Neural cell (in vitro differentiated cells): ENCODE data around the gene E2F2.

Experiments
- CTCF ChIP-seq: fragments of 450-650 bp; IDR thresholded peaks from 2 replicates; pipeline ENCODE4 v1.5.1; 2014; ENCODE audit warnings: antibody characterized with exemption, mild to moderate bottlenecking, moderate library complexity; ENCODE audit not compliant: poor library complexity, severe bottlenecking
- EP300 ChIP-seq: fragments of 450-650 bp; conservative IDR thresholded peaks from 2 replicates; pipeline ENCODE4 v1.6.1; 2014; ENCODE audit warnings: antibody characterized with exemption, mild to moderate bottlenecking, moderate library complexity; ENCODE audit not compliant: poor library complexity, severe bottlenecking
- EZH2 ChIP-seq: fragments of 200-600, 300-800 bp; shearing (Covaris generic), sonication (generic); IDR thresholded peaks from 2 replicates; pipeline ENCODE4 v1.6.1; 2014; ENCODE audit warnings: antibody characterized with exemption, low read length, borderline replicate concordance, mild to moderate bottlenecking; ENCODE audit not compliant: insufficient read depth, poor library complexity, severe bottlenecking
- MXI1 ChIP-seq: fragments of 450-650 bp; conservative IDR thresholded peaks from 2 replicates; pipeline ENCODE4 v1.6.1; 2014; ENCODE audit warnings: antibody characterized with exemption, mild to moderate bottlenecking; ENCODE audit not compliant: poor library complexity, severe bottlenecking
- POLR2AphosphoS5 ChIP-seq: IDR thresholded peaks from 2 replicates; pipeline ENCODE4 v1.6.1; 2012
- RAD21 ChIP-seq: fragments of 450-650 bp; conservative IDR thresholded peaks from 2 replicates; pipeline ENCODE4 v1.6.1; 2014; ENCODE audit warnings: antibody characterized with exemption, mild to moderate bottlenecking, moderate library complexity
- REST ChIP-seq: IDR thresholded peaks from 2 replicates; pipeline ENCODE4 v1.6.1; 2012; ENCODE audit warnings: borderline replicate concordance
- SMC3 ChIP-seq: fragments of 450-650 bp; conservative IDR thresholded peaks from 2 replicates; pipeline ENCODE4 v1.6.1; 2014; ENCODE audit warnings: antibody characterized with exemption, mild to moderate bottlenecking, moderate library complexity; ENCODE audit not compliant: poor library complexity
- TAF1 ChIP-seq: IDR thresholded peaks from 2 replicates; pipeline ENCODE4 v1.6.1; 2012; ENCODE audit warnings: low read depth

- TF ChIP-seq CTCF (no peak), MXI1 (no peak), REST (no peak), EP300 (no peak), POLR2AphosphoS5 (no peak), EZH2 (no peak), RAD21 (no peak), SMC3 (no peak), TAF1 (no peak)
Measured at GRCh38 chr1:23528250-23528978, 2.6 kb downstream of the E2F2 start.
